Measurements from ENCODE around the gene CLUH. TPM values are rescaled to one million over a fixed set of nuclear protein-coding genes. Genes with fewer than 3 reads are reported as not detected.

CLUH gene
- total and polyA plus RNA-seq, 11 donors, result 89.5 to 298 (median 154) TPM

DNA sequence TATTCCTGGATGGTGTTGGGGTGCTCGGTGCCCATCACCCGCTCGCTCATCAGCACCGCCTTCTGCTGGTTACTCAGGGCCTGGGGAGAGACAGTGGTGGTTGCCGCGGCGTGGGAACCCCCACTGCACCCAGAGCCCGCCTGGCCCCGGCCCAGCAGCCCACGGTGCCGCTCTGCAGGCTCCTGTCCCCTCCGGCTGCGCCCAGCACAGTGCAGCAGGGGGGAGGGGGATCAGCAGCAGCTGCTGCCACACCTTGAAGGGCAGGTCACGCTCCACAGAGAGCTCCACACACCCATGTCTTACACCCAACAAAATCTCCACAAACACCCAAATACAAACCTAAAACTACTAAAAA lies 18.8 kb downstream of the CLUH start:
- no peaks in the 10 kb centered on the region for H3K27me3 ChIP-seq
- no peak overlapping the region for H3K27ac ChIP-seq
- intact Hi-C loops (cut with DNase I), result loop anchor here in 1 of 10 donors (10.0 kb wide), 1 partner anchor 178 kb away; the partner anchor contains the start of gene METTL16
- no peaks in the 10 kb centered on the region for H3K9me3 ChIP-seq
- peaks cover 4 to 82% (median 75%) of the 10 kb centered on the region in 9 donors for H3K36me3 ChIP-seq
- H3K4me3 ChIP-seq, result no peak overlapping the region
- H3K4me1 ChIP-seq, result peaks cover 0 to 31% (median 14%) of the 10 kb centered on the region in 12 donors
- no peak for TF ChIP-seq POLR2A (IDR thresholded peaks at IDR 0.05)
- TF ChIP-seq, protein P1, sequence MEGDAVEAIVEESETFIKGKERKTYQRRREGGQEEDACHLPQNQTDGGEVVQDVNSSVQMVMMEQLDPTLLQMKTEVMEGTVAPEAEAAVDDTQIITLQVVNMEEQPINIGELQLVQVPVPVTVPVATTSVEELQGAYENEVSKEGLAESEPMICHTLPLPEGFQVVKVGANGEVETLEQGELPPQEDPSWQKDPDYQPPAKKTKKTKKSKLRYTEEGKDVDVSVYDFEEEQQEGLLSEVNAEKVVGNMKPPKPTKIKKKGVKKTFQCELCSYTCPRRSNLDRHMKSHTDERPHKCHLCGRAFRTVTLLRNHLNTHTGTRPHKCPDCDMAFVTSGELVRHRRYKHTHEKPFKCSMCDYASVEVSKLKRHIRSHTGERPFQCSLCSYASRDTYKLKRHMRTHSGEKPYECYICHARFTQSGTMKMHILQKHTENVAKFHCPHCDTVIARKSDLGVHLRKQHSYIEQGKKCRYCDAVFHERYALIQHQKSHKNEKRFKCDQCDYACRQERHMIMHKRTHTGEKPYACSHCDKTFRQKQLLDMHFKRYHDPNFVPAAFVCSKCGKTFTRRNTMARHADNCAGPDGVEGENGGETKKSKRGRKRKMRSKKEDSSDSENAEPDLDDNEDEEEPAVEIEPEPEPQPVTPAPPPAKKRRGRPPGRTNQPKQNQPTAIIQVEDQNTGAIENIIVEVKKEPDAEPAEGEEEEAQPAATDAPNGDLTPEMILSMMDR (IDR thresholded peaks at IDR 0.05), result no peak
- ATAC-seq (no peak), DNase-seq (peak in 3 of 5 donors; percentile 17 to 29 (median 21))
- WGBS, 4 donors, result 91 to 97% (median 93%) methylated on average over 5 to 14 of the region's 14 CpGs

DNA sequence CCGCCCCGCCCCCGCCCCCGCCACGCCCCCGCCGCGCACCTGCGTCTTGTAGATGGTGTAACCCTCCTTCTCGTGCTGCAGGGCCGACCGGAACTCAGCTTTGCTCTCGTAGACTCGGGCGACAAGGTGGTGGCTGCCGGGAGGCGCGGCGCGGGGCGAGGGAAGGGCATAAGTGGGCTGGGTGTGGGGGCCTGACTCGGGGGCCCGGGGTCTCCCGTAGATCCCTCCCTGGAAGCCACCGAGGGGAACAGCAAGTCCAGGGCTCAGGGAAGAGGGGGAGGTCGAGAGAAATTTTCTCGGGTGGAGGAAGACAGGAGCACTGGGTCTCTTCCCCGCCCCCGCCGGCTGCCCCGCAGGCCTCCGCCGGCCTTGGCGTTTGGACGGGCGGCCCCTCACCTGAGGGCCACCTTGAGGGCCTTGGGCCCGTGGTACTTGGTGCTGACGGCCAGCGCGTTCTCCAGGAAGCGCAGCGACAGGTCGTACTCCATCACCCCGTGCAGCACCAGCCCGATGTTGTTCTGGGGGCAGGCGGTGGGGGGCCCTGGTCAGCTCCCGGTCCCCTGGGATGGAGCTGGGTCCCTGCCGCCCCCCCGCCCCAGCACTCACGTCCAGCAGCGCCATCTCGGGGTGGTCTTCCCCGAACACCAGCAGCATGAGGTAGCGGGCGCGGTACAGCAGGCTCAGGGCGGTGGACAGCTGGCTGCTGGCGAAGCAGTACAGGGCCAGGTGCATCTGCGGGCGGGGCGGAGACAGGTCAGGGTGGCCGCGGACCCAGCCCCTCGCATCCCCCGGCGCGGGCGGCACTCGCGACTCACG lies 19.4 kb downstream of the CLUH start:
- WGBS, 4 donors, result 84 to 93% (median 91%) methylated on average over 55 to 71 of the region's 71 CpGs
- intact Hi-C loops (cut with DNase I), result loop anchor here in 1 of 10 donors (10.0 kb wide), 1 partner anchor 177 kb away; the partner anchor contains the start of gene METTL16
- Histone ChIP-seq H3K4me1 (peaks cover 0 to 37% (median 17%) of the 10 kb centered on the region in 12 donors), H3K27ac (no peak overlapping the region), H3K4me3 (no peak overlapping the region), H3K9me3 (no peaks in the 10 kb centered on the region), H3K27me3 (no peaks in the 10 kb centered on the region), H3K36me3 (peaks cover 4 to 76% (median 70%) of the 10 kb centered on the region in 9 donors)
- TF ChIP-seq POLR2A (IDR thresholded peaks at IDR 0.05), result no peak
- TF ChIP-seq, protein P1 (IDR thresholded peaks at IDR 0.05), result no peak
- no peak for ATAC-seq
- DNase-seq, result peak in 2 of 5 donors; percentile 18 to 23

- 94 to 96% (median 95%) methylated on average over 46 to 62 of the region's 62 CpGs for WGBS, 4 donors
- TF ChIP-seq, protein P1 (IDR thresholded peaks at IDR 0.05), result no peak
- TF ChIP-seq POLR2A (IDR thresholded peaks at IDR 0.05), result no peak
- H3K4me1 ChIP-seq, result peaks cover 0 to 46% (median 22%) of the 10 kb centered on the region in 12 donors
- intact Hi-C loops (cut with DNase I), result loop anchor here in 1 of 10 donors (10.0 kb wide), 1 partner anchor 176 kb away; the partner anchor contains the start of gene METTL16
- DNase-seq (peak in 3 of 5 donors; percentile 15 to 63 (median 19)), ATAC-seq (no peak)
- no peaks in the 10 kb centered on the region for H3K9me3 ChIP-seq
- H3K27me3 ChIP-seq, result no peaks in the 10 kb centered on the region
- peaks cover 2 to 67% (median 61%) of the 10 kb centered on the region in 9 donors for H3K36me3 ChIP-seq
- H3K27ac ChIP-seq, result no peak overlapping the region
- no peak overlapping the region for H3K4me3 ChIP-seq
These were observed 20.3 kb downstream of the CLUH start for GRCh38 chr17:2691069-2691871.

Measured in heart left ventricle (tissue), 16 donors.